Stimulated activated CD8-positive, alpha-beta memory T cell treated with anti-CD3 and anti-CD28 coated beads, Interleukin-7, amount 100 ng/mL, for 4 hours (primary cell): Measurements from ENCODE around the gene DMBT1.

Experiments
- DNase-seq, 2 donors: peaks; one replicate each; pipeline ENCODE4 v3.0.0-alpha.2; 2020; ENCODE audit warnings: low read depth in 2 of 2

DMBT1 gene

GRCh38 chr10:122669842-122670241, 109.3 kb downstream of the DMBT1 start:
- DNase-seq = no peak

- no peak for DNase-seq
These were observed 110.8 kb downstream of the DMBT1 start for GRCh38 chr10:122671355-122671754.

GRCh38 chr10:122672655-122673054, 112.1 kb downstream of the DMBT1 start:
- no peak for DNase-seq

- no peak for DNase-seq
These were observed 112.7 kb downstream of the DMBT1 start for GRCh38 chr10:122673269-122673668.

GRCh38 chr10:122673731-122674130, 113.2 kb downstream of the DMBT1 start:
- DNase-seq = no peak

GRCh38 chr10:122674781-122675180, 114.2 kb downstream of the DMBT1 start:
- no peak for DNase-seq

- no peak for DNase-seq
These were observed 114.7 kb downstream of the DMBT1 start for GRCh38 chr10:122675278-122675677.

- no peak for DNase-seq
These were observed 117.7 kb downstream of the DMBT1 start for GRCh38 chr10:122678266-122678665.

- DNase-seq = no peak
These were observed 122.0 kb downstream of the DMBT1 start for GRCh38 chr10:122682522-122682921.

- DNase-seq = no peak
These were observed 127.9 kb downstream of the DMBT1 start for GRCh38 chr10:122688293-122688989.

- DNase-seq = no peak
These were observed 128.7 kb downstream of the DMBT1 start for GRCh38 chr10:122689146-122689820.

- DNase-seq = no peak
These were observed 132.2 kb downstream of the DMBT1 start for GRCh38 chr10:122692744-122693143.
